B cell (primary cell): ENCODE measurements around the gene RASSF1. TPM values are rescaled to one million over a fixed set of nuclear protein-coding genes. Genes with fewer than 3 reads are reported as not detected.

Experiments used
- ATAC-seq: fragments of 200-7000 bp; cut with Tn5 transposase; one replicate; pipeline ENCODE4 v1.10.0; 2021; ENCODE audit warnings: low read depth, mild to moderate bottlenecking, moderate number of reproducible peaks, moderate library complexity
- CTCF ChIA-PET: fragments of 350-600 bp; sonication (Branson Sonifier 250); formaldehyde crosslinking; loops from one replicate; lab custom pipeline; 2021; ENCODE audit warnings: antibody characterized with exemption, inconsistent platforms; lab: Charles Lee
- POLR2A ChIA-PET: fragments of 350-600 bp; sonication (Branson Sonifier 250); formaldehyde crosslinking; loops from one replicate; lab custom pipeline; 2021; ENCODE audit warnings: antibody characterized with exemption; lab: Charles Lee
- DNase-seq: peaks from one replicate; pipeline ENCODE4 v3.0.0; 2013
- H2AFZ ChIP-seq: 2 replicates; pipeline ENCODE4 v1.6.1; 2012; ENCODE audit warnings: mild to moderate bottlenecking, low read depth, low read length; ENCODE audit not compliant: insufficient read depth, poor library complexity, severe bottlenecking
- H3K27ac ChIP-seq, 2 donors: 1 replicate in 1 of 2; 2 replicates in 1 of 2; pipeline ENCODE4 v1.5.1; 2012 to 2013; ENCODE audit warnings: low read length in 2 of 2, mild to moderate bottlenecking in 2 of 2, moderate library complexity in 1 of 2
- H3K27me3 ChIP-seq, 4 experiments: fragments of 200-600 bp in 1 of 4; sonication (generic) in 1 of 4; replicated peaks in 1 of 4; 1 replicate in 2 of 4; 2 replicates in 2 of 4; pipeline versions ENCODE4 v1.6.1 to v1.7.0; 2013 to 2016; ENCODE audit warnings: low read length in 3 of 4, mild to moderate bottlenecking in 2 of 4, mixed read lengths in 1 of 4, moderate library complexity in 1 of 4; ENCODE audit not compliant: insufficient read depth in 4 of 4, control insufficient read depth in 3 of 4; ENCODE audit errors: control extremely low read depth in 1 of 4
- H3K36me3 ChIP-seq, 2 experiments: replicated peaks in 1 of 2; 1 replicate in 1 of 2; 2 replicates in 1 of 2; pipeline versions ENCODE4 v1.6.1 to v1.7.1; 2013; ENCODE audit warnings: low read length in 1 of 2; ENCODE audit not compliant: insufficient read depth in 2 of 2, control insufficient read depth in 1 of 2; ENCODE audit errors: control extremely low read depth in 1 of 2, extremely low read depth in 1 of 2
- H3K4me1 ChIP-seq, 2 donors: fragments of 200-600 bp in 1 of 2; sonication (generic) in 1 of 2; 1 replicate in 1 of 2; 2 replicates in 1 of 2; pipeline versions ENCODE4 v1.5.1 to v1.6.1; 2013 to 2017; ENCODE audit warnings: low read length in 2 of 2; ENCODE audit not compliant: control insufficient read depth in 2 of 2, insufficient read depth in 2 of 2
- H3K4me2 ChIP-seq: replicated peaks from 2 replicates; pipeline ENCODE3; 2012; ENCODE audit warnings: mild to moderate bottlenecking, low read depth, low read length; ENCODE audit not compliant: poor library complexity, severe bottlenecking
- H3K4me3 ChIP-seq, 5 experiments: fragments of 200-600 bp in 1 of 5; sonication (generic) in 1 of 5; 1 replicate in 3 of 5; 2 replicates in 2 of 5; pipeline versions ENCODE4 v1.5.1 to v1.7.0; 2011 to 2016; ENCODE audit warnings: low read length in 4 of 5, mild to moderate bottlenecking in 4 of 5, low read depth in 2 of 5, control low read depth in 1 of 5, moderate library complexity in 1 of 5; ENCODE audit not compliant: insufficient read depth in 1 of 5; ENCODE audit errors: control extremely low read depth in 1 of 5, extremely low read depth in 1 of 5
- H3K79me2 ChIP-seq: fragments of 200-600 bp; sonication (generic); one replicate; pipeline ENCODE4 v1.6.0; 2016; ENCODE audit warnings: low read length; ENCODE audit not compliant: control insufficient read depth, insufficient read depth
- H3K9ac ChIP-seq: fragments of 200-600 bp; sonication (generic); 2 replicates; pipeline ENCODE4 v1.6.1; 2017; ENCODE audit warnings: mild to moderate bottlenecking, low read length, moderate library complexity
- H3K9me3 ChIP-seq, 3 donors: one replicate each; pipeline versions ENCODE4 v1.6.1 to v1.7.1; 2013; ENCODE audit warnings: low read length in 2 of 3; ENCODE audit not compliant: control insufficient read depth in 2 of 3, insufficient read depth in 1 of 3; ENCODE audit errors: control extremely low read depth in 1 of 3
- H4K20me1 ChIP-seq: 2 replicates; pipeline ENCODE4 v1.6.0; 2012; ENCODE audit warnings: mild to moderate bottlenecking, low read length; ENCODE audit not compliant: insufficient read depth, control insufficient read depth, poor library complexity, severe bottlenecking
- H3K27ac Mint-ChIP-seq: one replicate; pipeline ENCODE4 v1.8.0; 2021; ENCODE audit warnings: mixed read lengths
- H3K27me3 Mint-ChIP-seq: one replicate; pipeline ENCODE4 v1.8.0; 2021; ENCODE audit warnings: mixed read lengths
- H3K4me1 Mint-ChIP-seq: one replicate; pipeline ENCODE4 v1.8.0; 2021; ENCODE audit warnings: mixed read lengths
- H3K4me3 Mint-ChIP-seq: one replicate; pipeline ENCODE4 v1.8.0; 2021; ENCODE audit warnings: mixed read lengths
- H3K9me3 Mint-ChIP-seq: one replicate; pipeline ENCODE4 v1.8.0; 2022; ENCODE audit warnings: mixed read lengths; ENCODE audit not compliant: insufficient read depth
- EZH2 ChIP-seq: IDR thresholded peaks from 2 replicates; pipeline ENCODE4 v1.6.1; 2012; ENCODE audit warnings: borderline replicate concordance, low read depth, mild to moderate bottlenecking, moderate library complexity, low read length; ENCODE audit not compliant: insufficient read depth, poor library complexity, severe bottlenecking
- WGBS: methylation state at CpG from one replicate; pipeline ENCODE4 v1.1.5; 2013; ENCODE audit warnings: missing lambda C conversion rate; ENCODE audit not compliant: insufficient coverage; 5-methylcytosine and 5-hydroxymethylcytosine counted together
- intact Hi-C: fragments of 100-400 bp; cut with micrococcal nuclease; formaldehyde crosslinking; loops from one replicate; pipeline ENCODE4 v1.10.0; 2022
- polyA plus RNA-seq: library from polyadenylated mRNA; depleted of rRNA; stranded (reverse); fragments of >200 nt; gene quantifications from 2 replicates; pipeline ENCODE4 v1.2.3, GENCODE V29; 2012
- total RNA-seq, 2 donors: library from RNA; stranded (reverse); fragments of 120-200 nt in 1 of 2; gene quantifications; 1 replicate in 1 of 2; 2 replicates in 1 of 2; pipeline versions ENCODE4 v1.2.3 to v1.2.4, GENCODE V29; 2013 to 2022
- TF ChIP-seq, protein P1 (sequence below): fragments of 200-600 bp; IDR thresholded peaks from one replicate; pipeline ENCODE4 v1.8.0; 2022; ENCODE audit warnings: antibody characterized with exemption, mild to moderate bottlenecking

The RASSF1 gene
- total and polyA plus RNA-seq, 2 donors (not counting 1 experiment from before 2014, with no cell fraction given) = 121 to 223 TPM

DNA sequence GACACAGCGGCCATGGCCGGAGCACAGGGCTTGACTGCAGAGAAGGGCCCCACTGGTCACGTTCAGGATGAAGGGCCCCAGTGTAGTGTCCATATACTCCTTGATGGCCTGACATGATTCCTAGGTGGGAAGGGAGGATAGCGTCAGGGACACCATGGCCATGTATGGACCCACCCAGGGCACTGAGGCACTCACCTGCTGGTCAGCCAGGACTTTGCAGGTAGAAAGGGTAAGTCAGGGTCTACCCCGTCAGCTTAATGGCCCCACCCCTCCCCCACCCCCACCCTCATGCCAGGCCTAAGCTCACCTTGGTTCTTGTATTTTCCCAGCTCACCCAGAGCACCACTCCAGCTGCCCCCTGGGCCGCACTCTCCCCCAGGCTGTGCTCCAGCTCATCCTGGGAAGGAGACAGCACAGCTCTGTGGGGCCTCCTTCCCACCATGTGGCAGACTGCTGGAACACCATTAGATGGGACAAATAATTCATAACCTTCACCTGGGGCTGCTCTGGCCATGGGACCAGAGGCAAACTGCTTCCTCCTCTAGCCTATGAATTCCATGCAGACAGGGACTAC is 39.9 kb downstream of the RASSF1 start:
- Mint-ChIP-seq H3K4me1 (peaks cover 39% of the 10 kb centered on the region), H3K9me3 (no peaks in the 10 kb centered on the region), H3K4me3 (peak overlapping the region; percentile 100), H3K27ac (peak overlapping the region; percentile 46), H3K27me3 (no peaks in the 10 kb centered on the region)
- Histone ChIP-seq H3K4me1 (peaks cover 18 to 29% of the 10 kb centered on the region in 2 donors), H2AFZ (no peak overlapping the region), H3K4me2 (no peak overlapping the region), H3K9ac (no peak overlapping the region), H3K27ac (no peak overlapping the region), H3K9me3 (no peaks in the 10 kb centered on the region), H3K27me3 (no peaks in the 10 kb centered on the region), H3K36me3 (peaks cover 0 to 4% of the 10 kb centered on the region in 2 experiments), H3K4me3 (no peak overlapping the region), H3K79me2 (peaks cover 13% of the 10 kb centered on the region), H4K20me1 (no peaks in the 10 kb centered on the region)
- WGBS = 98% methylated on average over 4 of the region's 6 CpGs
- DNase-seq (no peak), ATAC-seq (no peak)
- ChIA-PET CTCF (interaction anchor here (0.9 to 3.2 kb wide), 3 partner anchors 23 to 49 kb away, joined by 3 to 28 read pairs (median 14); partner anchors contain the start of genes CYB561D2, HYAL2 and NPRL2), POLR2A (interaction anchor here (0.6 kb wide), 2 partner anchors 65 to 110 kb away, joined by 4 to 7 read pairs; no protein-coding TSS in a partner anchor)
- no peak for TF ChIP-seq EZH2
- TF ChIP-seq, protein P1, sequence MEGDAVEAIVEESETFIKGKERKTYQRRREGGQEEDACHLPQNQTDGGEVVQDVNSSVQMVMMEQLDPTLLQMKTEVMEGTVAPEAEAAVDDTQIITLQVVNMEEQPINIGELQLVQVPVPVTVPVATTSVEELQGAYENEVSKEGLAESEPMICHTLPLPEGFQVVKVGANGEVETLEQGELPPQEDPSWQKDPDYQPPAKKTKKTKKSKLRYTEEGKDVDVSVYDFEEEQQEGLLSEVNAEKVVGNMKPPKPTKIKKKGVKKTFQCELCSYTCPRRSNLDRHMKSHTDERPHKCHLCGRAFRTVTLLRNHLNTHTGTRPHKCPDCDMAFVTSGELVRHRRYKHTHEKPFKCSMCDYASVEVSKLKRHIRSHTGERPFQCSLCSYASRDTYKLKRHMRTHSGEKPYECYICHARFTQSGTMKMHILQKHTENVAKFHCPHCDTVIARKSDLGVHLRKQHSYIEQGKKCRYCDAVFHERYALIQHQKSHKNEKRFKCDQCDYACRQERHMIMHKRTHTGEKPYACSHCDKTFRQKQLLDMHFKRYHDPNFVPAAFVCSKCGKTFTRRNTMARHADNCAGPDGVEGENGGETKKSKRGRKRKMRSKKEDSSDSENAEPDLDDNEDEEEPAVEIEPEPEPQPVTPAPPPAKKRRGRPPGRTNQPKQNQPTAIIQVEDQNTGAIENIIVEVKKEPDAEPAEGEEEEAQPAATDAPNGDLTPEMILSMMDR = no peak
- intact Hi-C loops = no loop called here
